CD1c-positive myeloid dendritic cell (primary cell): Measurements from ENCODE around the gene HCRTR2.

Source experiments
- DNase-seq: peaks from one replicate; pipeline ENCODE4 v3.0.0-alpha.2; 2016; ENCODE audit errors: extremely low spot score

The HCRTR2 gene

GRCh38 chr6:55327169-55327568 is 152.9 kb downstream of the HCRTR2 start, which contains the start of gene GFRAL:
Gene GFRAL, plus strand, starts transcription at chr6:55327469. Its CDS starts 86 bp downstream, at chr6:55327555.
- DNase-seq, result no peak
